Testis (tissue), 3 donors: ENCODE data around the gene OSM. TPM values are rescaled to one million over a fixed set of nuclear protein-coding genes. Genes with fewer than 3 reads are reported as not detected.

Experiments used
- DNase-seq: peaks from one replicate; pipeline ENCODE4 v3.0.0-alpha.2; 2019
- H3K27ac ChIP-seq, 2 donors: fragments of 200-600 bp; sonication (generic); one replicate each; pipeline ENCODE4 v1.5.1; 2019
- H3K27me3 ChIP-seq: fragments of 200-600 bp; sonication (generic); one replicate; pipeline ENCODE4 v1.5.1; 2019
- H3K36me3 ChIP-seq: fragments of 200-600 bp; sonication (generic); one replicate; pipeline ENCODE4 v1.5.1; 2017; ENCODE audit warnings: low read depth; ENCODE audit errors: missing control alignments
- H3K4me1 ChIP-seq: fragments of 200-600 bp; sonication (generic); one replicate; pipeline ENCODE4 v1.5.1; 2019
- H3K4me3 ChIP-seq, 2 donors: fragments of 200-600 bp; sonication (generic); one replicate each; pipeline ENCODE4 v1.5.1; 2017 to 2019
- H3K9me3 ChIP-seq: fragments of 200-600 bp; sonication (generic); one replicate; pipeline ENCODE4 v1.5.1; 2017
- CTCF ChIP-seq, 3 experiments: fragments of 450-650 bp in 2 of 3; fragments of 200-600 bp in 1 of 3; sonication (generic) in 1 of 3; IDR thresholded peaks; one replicate each; pipeline ENCODE4 v1.5.1; 2016 to 2019; ENCODE audit warnings: antibody characterized with exemption in 3 of 3, mild to moderate bottlenecking in 2 of 3, moderate library complexity in 1 of 3
- POLR2A ChIP-seq: fragments of 450-650 bp; IDR thresholded peaks from one replicate; pipeline ENCODE4 v1.6.1; 2017; ENCODE audit warnings: antibody characterized with exemption, mild to moderate bottlenecking, moderate library complexity
- WGBS, 2 donors: methylation state at CpG; one replicate each; pipeline ENCODE4 v1.1.5; 2018; 5-methylcytosine and 5-hydroxymethylcytosine counted together
- intact Hi-C: fragments of 100-400 bp; cut with DNase I; formaldehyde crosslinking; loops from one replicate; pipeline ENCODE4 v1.15.1; 2023; ENCODE audit warnings: low total_unique reads
- polyA plus RNA-seq: library from polyadenylated mRNA; stranded (reverse); fragments of 350-450 nt; fragmentation: Illumina TruSeq; extraction: RNeasy Lipid Tissue Mini Kit (QIAGEN cat#74804); gene quantifications from one replicate; pipeline ENCODE4 v1.2.3, GENCODE V29; 2014; ENCODE audit warnings: low read depth, low replicate concordance; ENCODE audit not compliant: insufficient read depth
- total RNA-seq, 2 donors: library from RNA; depleted of rRNA; stranded (reverse); fragments of >200 nt; gene quantifications; one replicate each; pipeline ENCODE4 v1.2.3, GENCODE V29; 2016

The OSM gene
- total and polyA plus RNA-seq, 3 donors from 2014 or later: 0.69 to 1.6 TPM; not detected in 1

GRCh38 chr22:30288419-30289140, 21.9 kb upstream of the OSM start:
- 7 to 11% methylated on average over 9 to 27 of the region's 27 CpGs for WGBS, 2 donors
- Histone ChIP-seq H3K9me3 (no peaks in the 10 kb centered on the region), H3K27me3 (no peaks in the 10 kb centered on the region), H3K4me1 (peaks cover 35% of the 10 kb centered on the region), H3K4me3 (peak overlapping the region; percentile 90 to 92), H3K36me3 (no peaks in the 10 kb centered on the region), H3K27ac (peak overlapping the region; percentile 85)
- no peak for DNase-seq
- intact Hi-C loops: no loop called here
- TF ChIP-seq CTCF (IDR thresholded peaks at IDR 0.05) (no peak), POLR2A (no peak)

- Histone ChIP-seq H3K9me3 (no peaks in the 10 kb centered on the region), H3K4me3 (peak overlapping the region in 1 of 2 donors; percentile 90), H3K36me3 (no peaks in the 10 kb centered on the region), H3K27ac (peak overlapping the region; percentile 85), H3K4me1 (peaks cover 35% of the 10 kb centered on the region), H3K27me3 (no peaks in the 10 kb centered on the region)
- WGBS, 2 donors: 20 to 35% methylated on average over 5 of the region's 5 CpGs
- no peak for TF ChIP-seq POLR2A
- peak; percentile 66 to 89 (median 67) for TF ChIP-seq CTCF (IDR thresholded peaks at IDR 0.05)
- intact Hi-C loops: loop anchor here (2.0 kb wide), 1 partner anchor 103 kb away; no protein-coding TSS in a partner anchor
- DNase-seq: peak; percentile 91
Measured at GRCh38 chr22:30287648-30288418, 21.2 kb upstream of the OSM start.

DNA sequence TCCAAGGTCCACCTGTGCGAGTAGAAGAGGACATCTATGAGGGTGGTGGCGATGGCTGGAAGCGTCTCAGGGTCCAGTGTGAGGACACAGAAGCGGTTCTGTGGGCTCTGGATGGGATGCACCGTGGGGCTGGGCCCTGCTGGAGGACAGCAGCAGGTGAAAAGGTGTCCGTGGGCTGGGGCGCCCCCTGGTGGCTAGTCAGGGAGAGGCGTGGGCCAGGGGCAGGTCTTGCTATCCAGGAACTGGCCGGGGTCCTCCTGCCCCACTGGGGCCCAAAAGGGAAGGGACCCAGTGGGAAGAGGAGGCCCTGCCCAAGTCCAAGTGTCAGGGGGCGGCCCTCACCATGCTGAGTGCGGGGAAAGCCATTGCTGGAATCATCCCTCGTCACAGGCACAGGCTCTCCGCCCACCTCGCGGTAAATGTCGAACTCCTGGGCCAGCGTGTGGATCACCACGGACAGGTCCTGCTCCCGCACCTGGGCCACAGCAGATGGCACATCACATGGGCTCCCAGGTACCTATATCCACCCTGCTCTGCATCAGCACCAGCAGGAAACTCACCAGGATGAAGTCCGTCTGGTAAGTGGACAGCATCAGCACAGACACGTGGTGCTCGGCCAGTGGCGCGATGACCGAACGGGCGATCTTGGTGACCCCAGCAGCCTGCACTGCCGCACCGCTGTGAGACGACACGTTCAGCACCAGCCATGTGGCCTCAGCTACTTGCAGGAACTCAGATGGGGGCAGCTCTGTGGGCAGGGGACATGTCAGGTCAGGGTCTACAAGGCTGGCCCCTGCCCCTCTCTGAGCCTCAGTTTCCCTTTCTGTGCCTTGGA, 20.4 kb upstream of the OSM start:
- TF ChIP-seq CTCF (IDR thresholded peaks at IDR 0.05) (peak; percentile 84 to 94 (median 90)), POLR2A (no peak)
- no peak overlapping the region for H3K4me3 ChIP-seq
- H3K36me3 ChIP-seq: no peaks in the 10 kb centered on the region
- intact Hi-C loops: loop anchor here (2.0 kb wide), 1 partner anchor 104 kb away; no protein-coding TSS in a partner anchor
- DNase-seq: peak; percentile 80
- H3K9me3 ChIP-seq: no peaks in the 10 kb centered on the region
- 68 to 73% methylated on average over 19 to 31 of the region's 31 CpGs for WGBS, 2 donors
- peaks cover 35% of the 10 kb centered on the region for H3K4me1 ChIP-seq
- H3K27ac ChIP-seq: no peak overlapping the region
- no peaks in the 10 kb centered on the region for H3K27me3 ChIP-seq

DNA sequence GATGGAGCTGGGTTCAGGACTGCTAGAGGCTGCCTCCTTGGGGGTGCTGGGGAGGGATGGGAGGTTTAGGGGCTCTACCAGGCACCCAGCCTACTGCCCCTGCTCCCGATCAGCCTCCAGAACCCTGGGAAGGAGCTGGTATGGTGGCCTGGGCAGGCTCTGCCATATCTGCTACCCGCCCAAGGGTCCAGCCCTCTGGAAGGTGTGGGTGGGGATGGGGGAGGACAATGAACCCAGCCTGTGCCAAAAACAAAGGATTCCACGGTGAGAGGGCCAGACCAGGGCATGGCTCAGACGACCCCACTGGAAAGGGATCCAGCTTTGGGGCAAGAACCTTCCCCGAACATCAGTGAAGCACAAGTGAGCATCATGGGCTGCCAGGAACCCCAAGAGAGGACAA, 19.7 kb upstream of the OSM start:
- peaks cover 28% of the 10 kb centered on the region for H3K4me1 ChIP-seq
- intact Hi-C loops: loop anchor here (2.0 kb wide), 1 partner anchor 104 kb away; no protein-coding TSS in a partner anchor
- H3K4me3 ChIP-seq: no peak overlapping the region
- no peaks in the 10 kb centered on the region for H3K36me3 ChIP-seq
- no peak overlapping the region for H3K27ac ChIP-seq
- no peak for DNase-seq
- TF ChIP-seq POLR2A: no peak
- no peak for TF ChIP-seq CTCF (IDR thresholded peaks at IDR 0.05)
- no peaks in the 10 kb centered on the region for H3K27me3 ChIP-seq
- 71 to 77% methylated on average over 4 to 5 of the region's 5 CpGs for WGBS, 2 donors
- H3K9me3 ChIP-seq: no peaks in the 10 kb centered on the region
